SKM-1 (cell line): ENCODE results near the gene MPRIP.

Experiments
- DNase-seq: peaks from one replicate; lab custom pipeline; 2025; ENCODE audit not compliant: unreplicated experiment; lab: John Stamatoyannopoulos, UW

MPRIP gene

DNA sequence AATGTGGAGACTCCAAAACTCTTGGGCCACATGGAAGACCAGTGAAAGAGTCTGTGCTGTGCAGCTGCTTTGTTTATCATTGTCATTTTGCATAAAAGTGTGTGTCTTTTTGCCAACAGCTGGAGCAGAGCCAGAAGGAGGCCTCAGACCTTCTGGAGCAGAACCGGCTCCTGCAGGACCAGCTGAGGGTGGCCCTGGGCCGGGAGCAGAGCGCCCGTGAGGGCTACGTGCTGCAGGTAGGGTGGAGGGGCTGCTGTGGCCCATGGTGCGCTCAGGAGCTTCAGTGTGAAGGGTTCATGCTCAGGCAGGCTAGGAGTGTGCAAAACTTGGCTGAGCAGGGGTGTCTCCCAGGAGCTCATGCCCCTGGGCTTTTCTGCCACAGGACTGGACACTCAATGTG lies 118.9 kb downstream of the MPRIP start:
- no peak for DNase-seq

DNA sequence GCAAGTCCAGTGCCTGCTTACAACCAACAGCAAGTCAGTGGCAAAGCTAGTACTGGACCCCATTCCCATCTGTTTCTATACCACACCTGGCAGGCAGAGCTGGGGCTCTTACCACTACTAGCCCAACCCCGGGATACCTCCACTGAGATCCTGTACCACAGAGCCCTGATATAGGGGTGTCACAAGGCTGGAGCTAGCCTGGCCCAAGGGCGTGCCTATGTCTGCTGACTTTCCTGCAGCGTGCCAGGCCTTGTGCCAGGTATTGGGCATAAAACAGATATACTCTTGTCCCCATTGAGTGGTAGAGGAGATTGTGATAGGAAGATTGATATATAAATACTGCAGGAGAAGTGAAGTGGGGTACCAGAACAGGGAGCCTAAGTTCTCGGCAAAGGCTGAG lies 119.5 kb downstream of the MPRIP start:
- DNase-seq, result no peak

DNA sequence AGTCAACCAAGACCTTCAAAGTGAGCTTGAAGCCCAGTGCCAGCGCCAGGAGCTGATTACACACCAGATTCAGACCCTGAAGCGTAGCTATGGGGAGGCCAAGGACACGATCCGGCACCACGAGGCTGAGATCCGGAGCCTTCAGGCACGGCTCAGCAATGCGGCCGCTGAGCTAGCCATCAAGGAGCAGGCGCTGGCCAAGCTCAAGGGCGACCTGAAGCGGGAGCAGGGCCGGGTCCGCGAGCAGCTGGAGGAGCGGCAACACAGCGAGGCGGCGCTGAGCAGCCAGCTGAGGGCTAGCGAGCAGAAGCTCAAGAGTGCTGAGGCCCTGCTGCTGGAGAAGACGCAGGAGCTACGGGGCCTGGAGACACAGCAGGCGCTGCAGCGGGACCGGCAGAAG lies 121.9 kb downstream of the MPRIP start:
- DNase-seq, result no peak

DNA sequence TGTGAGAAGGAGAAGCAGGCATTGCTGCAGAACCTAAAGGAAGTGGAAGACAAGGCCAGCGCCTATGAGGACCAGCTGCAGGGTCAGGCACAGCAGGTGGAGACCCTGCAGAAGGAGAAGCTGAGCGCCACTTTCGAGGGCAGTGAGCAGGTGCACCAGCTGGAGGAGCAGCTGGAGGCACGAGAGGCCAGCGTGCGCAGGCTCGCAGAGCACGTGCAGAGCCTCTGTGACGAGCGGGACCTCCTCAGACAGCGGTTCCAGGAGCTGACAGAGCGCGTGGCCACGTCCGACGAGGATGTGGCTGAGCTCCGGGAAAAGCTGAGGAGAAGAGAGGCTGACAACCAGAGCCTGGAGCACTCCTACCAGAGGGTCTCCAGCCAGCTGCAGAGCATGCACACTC lies 122.4 kb downstream of the MPRIP start:
- DNase-seq, result no peak

DNA sequence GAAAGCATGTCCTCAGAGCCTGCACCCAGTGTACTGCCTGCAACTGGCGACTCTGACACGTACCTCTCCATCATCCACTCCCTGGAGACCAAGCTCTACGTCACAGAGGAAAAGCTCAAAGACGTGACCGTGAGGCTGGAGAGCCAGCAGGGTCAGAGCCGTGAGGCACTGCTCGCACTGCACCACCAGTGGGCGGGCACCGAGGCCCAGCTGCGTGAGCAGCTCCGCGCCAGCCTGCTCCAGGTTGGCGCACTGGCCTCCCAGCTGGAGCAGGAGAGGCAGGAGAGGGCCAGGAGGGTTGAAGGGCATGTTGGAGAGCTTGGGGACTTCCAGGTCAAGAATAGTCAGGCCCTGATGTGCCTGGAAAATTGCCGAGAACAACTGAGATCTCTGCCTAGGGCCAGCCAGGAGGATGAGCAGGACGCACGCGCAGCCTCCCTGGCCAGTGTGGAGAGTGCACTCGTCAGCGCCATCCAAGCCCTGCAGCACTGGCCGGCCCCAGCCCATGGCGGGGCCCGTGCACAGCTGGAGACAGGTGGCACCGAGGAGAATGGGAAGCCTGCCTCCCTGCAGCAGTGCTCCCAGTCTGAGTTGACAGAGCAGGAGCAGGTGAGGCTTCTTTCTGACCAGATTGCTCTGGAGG lies 123.5 kb downstream of the MPRIP start:
- no peak for DNase-seq

DNA sequence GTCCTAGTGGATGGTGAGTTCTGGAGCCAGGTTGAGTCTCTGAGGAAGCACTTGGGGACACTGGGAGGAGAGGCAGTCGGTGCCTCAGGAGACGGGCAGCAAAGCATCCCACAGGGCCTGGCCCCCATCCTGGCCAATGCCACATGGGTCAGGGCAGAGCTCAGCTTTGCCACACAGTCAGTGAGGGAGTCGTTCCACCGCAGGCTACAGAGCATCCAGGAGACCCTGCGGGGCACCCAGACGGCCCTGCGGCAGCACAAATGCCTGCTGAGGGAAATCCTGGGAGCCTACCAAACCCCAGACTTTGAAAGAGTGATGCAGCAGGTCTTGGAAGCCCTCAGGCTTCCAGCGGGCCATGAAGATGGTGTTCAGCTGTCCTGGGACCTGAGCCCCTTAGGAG lies 124.2 kb downstream of the MPRIP start:
- no peak for DNase-seq

DNA sequence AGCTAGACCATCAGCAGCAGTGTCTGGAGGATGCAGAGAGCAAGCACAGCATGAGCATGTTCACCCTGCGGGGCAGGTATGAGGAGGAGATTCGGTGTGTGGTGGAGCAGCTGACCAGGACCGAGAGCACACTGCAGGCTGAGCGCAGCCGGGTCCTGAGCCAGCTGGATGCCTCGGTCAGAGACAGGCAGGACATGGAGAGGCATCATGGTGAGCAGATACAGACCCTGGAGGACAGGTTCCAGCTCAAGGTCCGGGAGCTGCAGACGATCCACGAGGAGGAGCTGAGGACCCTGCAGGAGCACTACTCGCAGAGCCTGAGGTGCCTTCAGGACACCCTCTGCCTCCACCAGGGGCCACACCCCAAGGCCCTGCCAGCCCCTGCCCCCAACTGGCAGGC lies 125.1 kb downstream of the MPRIP start:
- no peak for DNase-seq

DNA sequence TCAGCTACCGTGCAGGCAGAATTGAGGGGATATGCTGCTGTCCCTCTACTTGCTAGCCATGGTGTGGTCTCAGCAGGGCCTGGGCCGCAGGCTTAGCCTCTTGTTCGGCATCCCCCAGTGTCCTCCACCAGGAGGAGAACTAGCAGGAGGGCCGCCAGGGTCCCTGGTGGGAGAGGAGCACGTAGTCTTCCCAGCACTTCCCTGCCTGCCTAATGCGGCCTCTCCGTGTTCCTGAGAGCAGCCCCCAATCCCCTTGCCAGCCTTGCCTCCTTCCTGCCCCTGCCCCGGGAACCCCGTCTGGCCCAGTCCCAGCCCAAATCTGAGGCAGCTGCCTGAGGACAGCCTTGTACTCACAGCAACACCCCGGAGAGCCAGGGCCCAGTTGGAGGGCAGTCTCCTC lies 125.7 kb downstream of the MPRIP start:
- DNase-seq, result no peak

DNA sequence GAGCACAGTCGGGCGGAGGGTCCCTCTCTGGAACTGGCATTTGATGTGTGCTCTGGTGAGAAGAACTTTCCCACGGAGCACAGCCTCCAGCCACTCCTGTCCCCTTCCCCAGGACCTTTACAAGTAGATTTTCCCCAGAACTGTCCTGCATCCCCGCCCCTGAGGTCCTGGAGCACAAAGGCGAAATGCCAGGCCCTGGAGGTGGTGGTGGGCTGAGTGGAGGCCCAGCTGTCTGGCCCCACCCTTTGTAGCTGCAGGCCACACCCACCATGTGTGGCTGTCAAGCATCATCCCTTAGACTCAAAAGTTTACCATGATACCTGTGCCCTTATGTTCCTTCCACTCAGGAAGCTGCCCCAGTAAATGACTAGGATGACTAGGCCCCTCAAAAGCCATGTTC lies 126.1 kb downstream of the MPRIP start:
- DNase-seq, result no peak

DNA sequence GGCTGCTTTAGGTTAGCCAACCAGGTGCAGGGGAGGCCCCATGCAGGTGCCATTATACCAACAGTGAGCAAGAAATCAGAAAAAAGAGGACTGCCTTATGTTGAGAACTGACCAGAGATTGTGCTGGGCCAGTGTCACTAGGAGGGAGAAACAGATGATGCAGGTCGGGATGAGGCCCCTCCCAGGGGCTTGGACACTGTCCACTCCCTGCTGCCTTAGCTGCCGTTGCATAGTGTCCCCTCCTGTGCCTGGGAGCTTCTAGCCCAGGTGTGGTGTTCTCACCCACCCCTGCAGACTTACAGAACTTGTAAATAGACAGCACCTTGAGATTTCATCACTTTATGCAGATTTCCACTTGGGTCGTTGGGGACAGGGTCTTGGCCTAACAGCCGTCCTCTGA lies 127.1 kb downstream of the MPRIP start:
- no peak for DNase-seq

DNA sequence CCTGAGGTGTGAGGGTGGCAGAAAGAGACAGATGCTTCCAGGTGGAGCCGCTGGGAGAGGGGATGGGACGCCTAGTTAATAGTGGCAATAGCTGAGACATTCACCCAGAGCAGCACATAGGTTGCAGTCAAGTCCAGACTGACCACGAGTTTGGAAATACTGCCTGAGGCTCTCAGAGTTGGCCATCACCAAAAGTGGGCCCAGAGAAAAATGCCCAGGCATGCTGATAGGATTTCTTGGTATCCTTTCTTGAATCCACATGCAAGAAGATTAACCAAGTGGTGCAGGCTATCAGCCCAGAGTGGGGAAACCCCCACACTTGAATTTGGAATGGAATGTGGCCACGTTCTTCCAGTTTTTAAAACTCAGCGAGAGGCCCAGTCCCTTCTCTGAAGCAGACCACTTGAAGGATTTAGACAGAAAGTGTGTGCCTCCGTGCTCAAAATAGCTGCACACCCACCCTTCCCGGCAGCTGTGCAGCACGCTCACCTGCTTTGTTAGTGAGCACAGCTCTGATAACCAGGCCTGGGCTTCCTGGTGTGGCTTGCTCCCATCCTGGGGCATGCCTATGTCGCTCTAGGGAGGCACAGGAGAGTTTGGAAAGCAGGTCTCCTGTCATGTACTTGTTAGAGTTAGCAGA lies 128.2 kb downstream of the MPRIP start:
- DNase-seq, result no peak

DNA sequence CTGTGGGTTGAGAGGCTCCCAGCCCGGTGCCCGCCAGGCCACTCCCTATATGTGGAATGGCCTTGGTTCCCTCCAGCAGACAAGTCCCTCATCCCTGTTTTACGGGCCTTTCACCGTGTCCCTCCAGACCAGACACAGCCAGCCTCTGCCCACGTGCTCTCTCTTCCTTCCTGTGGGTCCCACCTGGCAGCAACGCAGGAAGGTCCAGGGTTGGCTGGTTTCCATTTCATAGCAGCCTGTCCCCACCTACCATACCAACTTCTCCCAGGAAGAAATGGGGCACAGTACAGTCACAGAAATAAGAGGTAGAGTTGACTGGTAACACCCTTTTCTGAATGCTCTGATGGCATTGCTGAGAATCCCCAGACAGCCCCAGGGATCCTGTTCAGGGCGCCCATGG lies 128.9 kb downstream of the MPRIP start:
- no peak for DNase-seq

DNA sequence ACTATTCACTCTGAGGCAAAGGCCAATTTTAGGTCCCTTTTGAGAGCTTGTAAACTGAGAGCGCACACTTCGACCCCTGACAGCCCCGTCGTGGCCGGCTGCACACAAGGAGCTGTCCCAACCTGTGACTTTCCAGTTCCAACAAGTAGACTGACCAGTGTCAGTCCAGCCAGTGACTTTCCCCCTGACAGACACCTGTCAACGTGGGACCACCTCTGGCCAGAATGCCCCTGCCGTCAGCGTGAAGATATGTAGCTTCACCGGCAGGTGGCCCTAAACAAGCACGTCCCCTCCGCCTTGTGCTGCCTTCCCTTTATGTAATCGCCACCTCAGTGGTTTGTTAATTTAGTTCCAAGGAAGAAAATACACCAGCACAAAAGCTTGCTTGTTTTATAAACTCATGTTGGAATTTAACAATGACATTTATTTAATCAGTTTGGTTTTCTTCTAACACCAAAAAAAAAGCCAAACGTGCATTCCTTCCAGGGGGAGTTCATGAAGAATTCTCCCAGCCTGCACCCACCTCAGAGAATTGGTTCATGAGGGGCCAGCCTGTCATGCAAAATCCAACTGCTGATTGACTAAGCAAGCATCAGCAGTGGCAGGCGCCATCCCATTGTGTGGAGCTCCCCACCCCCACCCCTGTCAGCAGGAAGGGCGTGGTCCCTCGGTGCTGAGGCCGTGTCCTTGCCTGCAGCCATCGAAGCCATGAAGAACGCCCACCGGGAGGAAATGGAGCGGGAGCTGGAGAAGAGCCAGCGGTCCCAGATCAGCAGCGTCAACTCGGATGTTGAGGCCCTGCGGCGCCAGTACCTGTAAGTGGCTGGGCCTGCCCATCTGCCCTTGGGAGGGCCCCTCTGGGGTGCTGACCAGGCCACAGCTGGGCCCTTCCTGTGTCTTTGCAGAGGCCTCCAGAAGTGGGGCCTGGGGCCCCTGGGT lies 130.0 kb downstream of the MPRIP start:
- DNase-seq, result no peak

DNA sequence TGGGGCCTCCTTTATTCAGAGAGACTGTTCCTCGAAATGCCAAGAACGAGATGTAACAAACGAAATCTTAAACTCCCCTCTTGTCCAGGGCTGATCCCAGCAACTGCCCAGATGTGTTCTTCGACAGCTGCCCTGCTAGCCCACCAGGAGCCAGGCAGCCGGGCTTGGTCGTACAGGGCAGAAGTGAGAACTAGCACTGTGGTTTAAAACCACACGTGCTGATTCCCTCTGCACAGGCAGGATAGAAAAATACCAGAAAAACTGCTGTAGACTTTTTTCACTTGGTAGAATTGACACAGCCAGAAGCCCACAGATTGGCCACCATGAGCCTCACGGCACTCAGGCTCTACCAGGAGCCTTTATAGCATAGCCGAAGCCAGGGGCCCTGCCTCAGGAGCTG lies 130.7 kb downstream of the MPRIP start:
- no peak for DNase-seq

DNA sequence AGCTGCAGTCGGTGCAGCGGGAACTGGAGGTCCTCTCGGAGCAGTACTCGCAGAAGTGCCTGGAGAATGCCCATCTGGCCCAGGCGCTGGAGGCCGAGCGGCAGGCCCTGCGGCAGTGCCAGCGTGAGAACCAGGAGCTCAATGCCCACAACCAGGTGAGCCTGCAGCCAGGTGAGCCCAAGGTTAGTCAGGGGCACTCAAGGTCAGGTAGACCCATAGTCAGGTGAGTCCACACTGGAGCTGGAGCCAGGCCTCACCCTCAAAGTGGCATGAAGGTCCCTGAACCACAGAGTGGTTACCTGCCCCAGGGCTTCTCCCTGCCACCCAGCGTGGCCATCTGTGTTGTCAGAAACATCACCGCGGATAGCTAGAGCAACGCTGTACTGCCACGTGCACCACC lies 131.7 kb downstream of the MPRIP start:
- no peak for DNase-seq

DNA sequence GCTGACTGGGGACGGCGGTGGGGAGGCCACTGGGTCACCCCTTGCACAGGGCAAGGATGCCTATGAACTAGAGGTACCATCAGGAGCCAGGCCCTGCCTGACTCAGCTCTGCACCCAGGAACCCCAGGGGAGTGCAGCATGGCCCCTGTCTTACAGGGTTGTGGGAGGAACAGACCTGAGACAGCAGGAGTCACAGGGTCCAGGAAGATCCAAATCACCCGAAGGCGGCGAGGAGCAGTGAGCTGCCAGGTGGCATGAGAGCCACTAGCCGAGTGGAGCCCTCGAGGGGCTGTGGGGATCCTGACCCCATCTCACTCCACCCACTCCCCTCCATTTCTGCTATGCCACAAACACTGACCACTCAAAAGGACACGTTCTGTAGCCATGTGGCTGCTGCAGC lies 133.1 kb downstream of the MPRIP start:
- DNase-seq, result no peak

DNA sequence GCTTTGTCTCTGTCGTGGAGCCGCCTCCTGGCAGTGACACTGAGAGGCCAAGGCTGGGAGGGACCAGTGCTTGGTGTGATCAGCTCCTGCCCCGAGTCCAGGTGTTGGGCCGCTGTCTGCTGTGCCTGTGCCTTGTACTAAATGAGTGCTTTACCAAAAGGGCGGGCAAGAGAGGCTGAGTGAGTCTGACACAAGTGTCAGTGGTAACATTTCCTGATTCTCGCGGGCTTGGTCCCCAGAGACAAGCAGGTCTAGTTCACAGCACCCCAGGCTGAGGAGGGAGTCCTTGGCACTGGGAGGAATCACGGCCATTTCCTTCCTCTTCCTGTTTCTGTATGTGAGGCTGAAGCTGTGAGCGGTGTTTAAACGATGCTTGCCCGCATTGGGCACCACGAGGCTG lies 133.7 kb downstream of the MPRIP start:
- no peak for DNase-seq

DNA sequence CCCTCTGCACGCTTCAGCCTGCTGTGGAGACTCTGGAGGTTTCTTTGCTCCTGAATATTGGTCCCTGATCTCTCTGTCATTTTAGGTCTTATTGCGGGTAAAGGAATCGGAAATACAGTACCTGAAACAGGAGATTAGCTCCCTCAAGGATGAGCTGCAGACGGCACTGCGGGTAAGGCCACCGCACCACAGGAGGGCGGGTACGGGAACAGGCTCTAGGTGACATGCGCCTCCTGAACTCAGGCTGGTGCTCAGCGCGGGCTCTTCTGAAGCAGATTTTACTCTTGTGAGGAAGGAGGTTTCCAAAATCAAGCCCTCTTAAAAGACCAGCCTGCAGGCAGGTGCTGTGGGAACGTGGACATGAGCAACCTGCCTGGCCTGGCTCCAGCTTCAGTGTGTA lies 134.1 kb downstream of the MPRIP start:
- DNase-seq, result no peak

DNA sequence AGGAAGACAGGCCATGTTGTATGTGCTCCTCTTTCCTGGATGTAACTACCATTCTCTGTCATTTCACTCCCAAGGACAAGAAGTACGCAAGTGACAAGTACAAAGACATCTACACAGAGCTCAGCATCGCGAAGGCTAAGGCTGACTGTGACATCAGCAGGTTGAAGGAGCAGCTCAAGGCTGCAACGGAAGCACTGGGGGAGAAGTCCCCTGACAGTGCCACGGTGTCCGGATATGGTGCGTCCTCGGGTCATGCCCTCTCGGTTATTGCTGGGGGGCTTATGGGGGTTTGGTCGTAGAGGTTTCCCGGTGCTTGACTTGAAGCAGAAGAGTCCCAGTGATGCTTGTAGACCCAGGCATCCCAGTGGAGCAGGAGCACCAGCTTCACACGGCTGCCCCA lies 134.9 kb downstream of the MPRIP start:
- DNase-seq, result no peak

DNA sequence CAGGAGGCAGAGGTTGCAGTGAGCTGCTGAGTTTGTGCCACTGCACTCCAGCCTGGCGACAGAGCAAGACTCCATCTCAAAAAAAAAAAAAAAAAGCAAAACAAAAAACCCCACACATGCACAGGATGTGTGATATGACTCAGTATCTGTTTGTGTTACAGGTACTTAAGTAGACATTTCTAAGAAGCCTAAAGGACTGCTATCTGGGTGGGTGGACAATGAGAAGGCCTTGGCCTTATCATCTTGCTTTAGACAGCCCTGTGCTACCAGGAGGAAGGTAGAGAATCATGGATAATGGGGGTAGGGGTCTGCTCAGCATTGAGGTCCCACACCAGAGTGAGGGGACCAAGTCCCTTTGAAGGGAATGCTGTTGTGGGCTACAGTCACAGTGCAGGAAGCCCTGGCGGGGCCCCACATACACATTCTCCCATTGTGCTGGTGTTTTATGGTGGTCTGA lies 137.1 kb downstream of the MPRIP start:
- DNase-seq, result no peak

DNA sequence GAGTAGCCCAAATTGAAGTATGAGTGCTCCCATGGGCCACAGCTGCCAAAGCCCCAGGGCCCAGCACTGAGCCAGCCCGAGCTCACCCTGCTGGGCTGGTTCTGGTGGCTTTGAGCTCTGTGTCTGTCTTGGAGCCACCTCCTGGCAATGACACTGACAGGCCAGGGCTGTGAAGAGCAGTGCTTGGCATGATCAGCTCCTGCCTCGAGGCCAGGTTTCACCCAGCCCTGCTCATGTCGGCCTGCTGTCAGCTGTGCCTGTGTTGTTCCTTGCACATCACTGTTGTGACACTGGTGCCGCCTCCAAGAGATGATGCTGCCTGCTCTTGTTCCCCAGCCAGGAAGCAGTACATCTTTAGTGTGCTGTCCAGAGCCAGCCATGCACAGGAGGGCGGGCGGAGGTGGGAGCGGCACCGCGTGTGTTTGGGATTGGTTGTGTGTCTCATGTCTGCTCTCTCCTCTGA lies 137.9 kb downstream of the MPRIP start:
- DNase-seq, result no peak
